Brain microvascular endothelial cell (primary cell): ENCODE results near the gene SPEG.

Experiments
- DNase-seq: peaks from one replicate; pipeline ENCODE4 v3.0.0-alpha.2; 2020
- H3K27ac ChIP-seq: fragments of 250-450 bp; sonication (Bioruptor Pico); 2 replicates; pipeline ENCODE4 v1.5.1; 2020; ENCODE audit warnings: mild to moderate bottlenecking, moderate library complexity
- H3K27me3 ChIP-seq: fragments of 250-450 bp; sonication (Bioruptor Pico); replicated peaks from 2 replicates; pipeline ENCODE4 v1.5.1; 2020; ENCODE audit warnings: mild to moderate bottlenecking
- H3K36me3 ChIP-seq: fragments of 250-450 bp; sonication (Bioruptor Pico); replicated peaks from 2 replicates; pipeline ENCODE4 v1.5.1; 2020; ENCODE audit warnings: mild to moderate bottlenecking
- H3K4me3 ChIP-seq: 2 replicates; pipeline ENCODE4 v1.5.1; 2011; ENCODE audit warnings: low read depth, mild to moderate bottlenecking, control low read depth, low read length, moderate library complexity
- in situ Hi-C: cut with HindIII; loops from 2 replicates; pipeline ENCODE4 v1.10.0; 2017; ENCODE audit warnings: low sequenced_read_pairs, low pct_ligation_motif_present
- TF ChIP-seq, protein P1 (sequence below): IDR thresholded peaks from 2 replicates; pipeline ENCODE4 v1.5.1; 2011; ENCODE audit warnings: low read depth, mild to moderate bottlenecking, moderate library complexity, low read length, control low read depth, inconsistent platforms; ENCODE audit errors: missing control alignments

The SPEG gene

DNA sequence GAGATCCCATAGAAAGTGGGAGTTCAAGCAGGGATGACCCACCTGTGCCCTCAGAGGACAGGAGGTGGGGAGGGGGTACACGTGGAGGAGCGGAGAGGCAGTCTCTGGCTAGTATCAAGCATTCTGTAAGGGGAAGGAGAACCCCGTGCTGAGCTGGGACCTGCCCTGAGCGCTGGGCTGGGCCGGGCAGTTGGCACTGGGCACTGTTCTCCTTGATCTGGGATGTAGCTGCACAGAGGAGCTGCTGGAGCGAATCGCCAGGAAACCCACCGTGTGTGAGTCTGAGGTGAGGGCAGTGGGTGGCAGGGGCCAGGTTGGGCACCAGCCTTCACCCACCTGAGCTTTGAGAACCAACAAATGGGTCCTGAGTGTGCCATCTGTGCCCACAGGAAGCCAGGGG lies 44.3 kb downstream of the SPEG start:
- Histone ChIP-seq H3K27ac (no peak overlapping the region), H3K27me3 (peaks cover 12% of the 10 kb centered on the region), H3K4me3 (no peak overlapping the region), H3K36me3 (no peaks in the 10 kb centered on the region)
- TF ChIP-seq, protein P1, sequence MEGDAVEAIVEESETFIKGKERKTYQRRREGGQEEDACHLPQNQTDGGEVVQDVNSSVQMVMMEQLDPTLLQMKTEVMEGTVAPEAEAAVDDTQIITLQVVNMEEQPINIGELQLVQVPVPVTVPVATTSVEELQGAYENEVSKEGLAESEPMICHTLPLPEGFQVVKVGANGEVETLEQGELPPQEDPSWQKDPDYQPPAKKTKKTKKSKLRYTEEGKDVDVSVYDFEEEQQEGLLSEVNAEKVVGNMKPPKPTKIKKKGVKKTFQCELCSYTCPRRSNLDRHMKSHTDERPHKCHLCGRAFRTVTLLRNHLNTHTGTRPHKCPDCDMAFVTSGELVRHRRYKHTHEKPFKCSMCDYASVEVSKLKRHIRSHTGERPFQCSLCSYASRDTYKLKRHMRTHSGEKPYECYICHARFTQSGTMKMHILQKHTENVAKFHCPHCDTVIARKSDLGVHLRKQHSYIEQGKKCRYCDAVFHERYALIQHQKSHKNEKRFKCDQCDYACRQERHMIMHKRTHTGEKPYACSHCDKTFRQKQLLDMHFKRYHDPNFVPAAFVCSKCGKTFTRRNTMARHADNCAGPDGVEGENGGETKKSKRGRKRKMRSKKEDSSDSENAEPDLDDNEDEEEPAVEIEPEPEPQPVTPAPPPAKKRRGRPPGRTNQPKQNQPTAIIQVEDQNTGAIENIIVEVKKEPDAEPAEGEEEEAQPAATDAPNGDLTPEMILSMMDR: no peak
- no peak for DNase-seq
- in situ Hi-C loops: no loop called here

DNA sequence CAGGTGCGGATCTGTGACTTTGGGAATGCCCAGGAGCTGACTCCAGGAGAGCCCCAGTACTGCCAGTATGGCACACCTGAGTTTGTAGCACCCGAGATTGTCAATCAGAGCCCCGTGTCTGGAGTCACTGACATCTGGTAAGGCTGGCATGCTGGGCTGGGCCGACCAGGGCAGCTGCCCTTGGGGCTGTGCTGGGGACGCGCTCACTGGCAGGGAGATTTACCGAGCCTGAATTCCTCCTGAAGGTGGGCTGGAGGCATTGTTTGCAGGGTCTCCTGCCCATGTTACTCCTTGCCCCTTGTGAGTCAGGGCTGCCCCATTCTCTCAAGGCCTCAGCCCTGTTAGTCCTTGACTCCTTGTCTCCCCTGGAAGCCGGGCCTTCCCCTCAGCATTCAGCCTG lies 45.4 kb downstream of the SPEG start:
- Histone ChIP-seq H3K27ac (no peak overlapping the region), H3K4me3 (no peak overlapping the region), H3K27me3 (peaks cover 23% of the 10 kb centered on the region), H3K36me3 (no peaks in the 10 kb centered on the region)
- TF ChIP-seq, protein P1: no peak
- in situ Hi-C loops: no loop called here
- DNase-seq: no peak

DNA sequence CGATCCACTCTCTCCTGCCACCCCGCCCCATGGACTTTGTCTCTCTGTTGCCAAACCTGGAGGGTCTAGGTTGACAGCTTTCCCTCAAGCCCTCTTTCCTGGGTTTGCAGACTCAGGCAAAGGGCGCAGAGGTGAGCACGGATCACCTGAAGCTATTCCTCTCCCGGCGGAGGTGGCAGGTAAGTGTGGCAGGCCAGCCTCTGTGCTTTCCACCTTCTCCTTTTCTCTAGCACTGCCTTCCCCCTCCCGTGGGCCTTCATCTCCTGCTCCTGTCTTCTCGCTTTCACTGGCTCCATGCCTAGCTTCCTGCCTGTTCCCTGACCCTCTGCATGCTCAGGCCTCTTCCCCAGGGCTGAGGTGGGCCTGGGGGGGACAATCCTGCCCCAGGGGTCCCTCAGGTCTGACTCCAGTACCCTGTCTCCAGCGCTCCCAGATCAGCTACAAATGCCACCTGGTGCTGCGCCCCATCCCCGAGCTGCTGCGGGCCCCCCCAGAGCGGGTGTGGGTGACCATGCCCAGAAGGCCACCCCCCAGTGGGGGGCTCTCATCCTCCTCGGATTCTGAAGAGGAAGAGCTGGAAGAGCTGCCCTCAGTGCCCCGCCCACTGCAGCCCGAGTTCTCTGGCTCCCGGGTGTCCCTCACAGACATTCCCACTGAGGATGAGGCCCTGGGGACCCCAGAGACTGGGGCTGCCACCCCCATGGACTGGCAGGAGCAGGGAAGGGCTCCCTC lies 48.2 kb downstream of the SPEG start:
- no peak overlapping the region for H3K4me3 ChIP-seq
- peaks cover 44% of the 10 kb centered on the region for H3K27me3 ChIP-seq
- in situ Hi-C loops: no loop called here
- H3K36me3 ChIP-seq: no peaks in the 10 kb centered on the region
- H3K27ac ChIP-seq: no peak overlapping the region
- no peak for DNase-seq
- TF ChIP-seq, protein P1: no peak

DNA sequence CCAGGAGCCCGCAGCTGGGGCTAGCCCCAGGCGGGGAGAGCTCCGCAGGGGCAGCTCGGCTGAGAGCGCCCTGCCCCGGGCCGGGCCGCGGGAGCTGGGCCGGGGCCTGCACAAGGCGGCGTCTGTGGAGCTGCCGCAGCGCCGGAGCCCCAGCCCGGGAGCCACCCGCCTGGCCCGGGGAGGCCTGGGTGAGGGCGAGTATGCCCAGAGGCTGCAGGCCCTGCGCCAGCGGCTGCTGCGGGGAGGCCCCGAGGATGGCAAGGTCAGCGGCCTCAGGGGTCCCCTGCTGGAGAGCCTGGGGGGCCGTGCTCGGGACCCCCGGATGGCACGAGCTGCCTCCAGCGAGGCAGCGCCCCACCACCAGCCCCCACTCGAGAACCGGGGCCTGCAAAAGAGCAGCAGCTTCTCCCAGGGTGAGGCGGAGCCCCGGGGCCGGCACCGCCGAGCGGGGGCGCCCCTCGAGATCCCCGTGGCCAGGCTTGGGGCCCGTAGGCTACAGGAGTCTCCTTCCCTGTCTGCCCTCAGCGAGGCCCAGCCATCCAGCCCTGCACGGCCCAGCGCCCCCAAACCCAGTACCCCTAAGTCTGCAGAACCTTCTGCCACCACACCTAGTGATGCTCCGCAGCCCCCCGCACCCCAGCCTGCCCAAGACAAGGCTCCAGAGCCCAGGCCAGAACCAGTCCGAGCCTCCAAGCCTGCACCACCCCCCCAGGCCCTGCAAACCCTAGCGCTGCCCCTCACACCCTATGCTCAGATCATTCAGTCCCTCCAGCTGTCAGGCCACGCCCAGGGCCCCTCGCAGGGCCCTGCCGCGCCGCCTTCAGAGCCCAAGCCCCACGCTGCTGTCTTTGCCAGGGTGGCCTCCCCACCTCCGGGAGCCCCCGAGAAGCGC lies 49.1 kb downstream of the SPEG start:
- TF ChIP-seq, protein P1: no peak
- Histone ChIP-seq H3K4me3 (no peak overlapping the region), H3K36me3 (no peaks in the 10 kb centered on the region), H3K27ac (no peak overlapping the region), H3K27me3 (peaks cover 47% of the 10 kb centered on the region)
- in situ Hi-C loops: no loop called here
- no peak for DNase-seq

DNA sequence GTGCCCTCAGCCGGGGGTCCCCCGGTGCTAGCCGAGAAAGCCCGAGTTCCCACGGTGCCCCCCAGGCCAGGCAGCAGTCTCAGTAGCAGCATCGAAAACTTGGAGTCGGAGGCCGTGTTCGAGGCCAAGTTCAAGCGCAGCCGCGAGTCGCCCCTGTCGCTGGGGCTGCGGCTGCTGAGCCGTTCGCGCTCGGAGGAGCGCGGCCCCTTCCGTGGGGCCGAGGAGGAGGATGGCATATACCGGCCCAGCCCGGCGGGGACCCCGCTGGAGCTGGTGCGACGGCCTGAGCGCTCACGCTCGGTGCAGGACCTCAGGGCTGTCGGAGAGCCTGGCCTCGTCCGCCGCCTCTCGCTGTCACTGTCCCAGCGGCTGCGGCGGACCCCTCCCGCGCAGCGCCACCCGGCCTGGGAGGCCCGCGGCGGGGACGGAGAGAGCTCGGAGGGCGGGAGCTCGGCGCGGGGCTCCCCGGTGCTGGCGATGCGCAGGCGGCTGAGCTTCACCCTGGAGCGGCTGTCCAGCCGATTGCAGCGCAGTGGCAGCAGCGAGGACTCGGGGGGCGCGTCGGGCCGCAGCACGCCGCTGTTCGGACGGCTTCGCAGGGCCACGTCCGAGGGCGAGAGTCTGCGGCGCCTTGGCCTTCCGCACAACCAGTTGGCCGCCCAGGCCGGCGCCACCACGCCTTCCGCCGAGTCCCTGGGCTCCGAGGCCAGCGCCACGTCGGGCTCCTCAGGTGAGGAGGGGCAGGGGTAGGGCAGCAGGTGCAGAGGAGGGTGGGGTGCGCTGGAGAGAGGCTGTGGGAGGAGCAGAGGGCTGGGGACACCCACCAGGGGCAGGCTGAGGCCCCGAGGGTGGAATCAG lies 49.9 kb downstream of the SPEG start:
- H3K27me3 ChIP-seq: peaks cover 47% of the 10 kb centered on the region
- H3K27ac ChIP-seq: no peak overlapping the region
- in situ Hi-C loops: no loop called here
- DNase-seq: no peak
- TF ChIP-seq, protein P1: no peak
- H3K36me3 ChIP-seq: no peaks in the 10 kb centered on the region
- no peak overlapping the region for H3K4me3 ChIP-seq
